HepG2 (cell line): ENCODE data around the gene ZNF618. TPM values are rescaled to one million over a fixed set of nuclear protein-coding genes. Genes with fewer than 3 reads are reported as not detected.
A peak's percentile ranks its signal among the peaks of the same experiment; 100 is the strongest.

Experiments used
- BCL6 ChIP-seq: IDR thresholded peaks from 2 replicates; pipeline ENCODE4 v1.6.1; 2016; ENCODE audit warnings: missing genetic modification reagents, missing compliant biosample characterization
- FOXJ3 ChIP-seq: sonication (generic); formaldehyde crosslinking; IDR thresholded peaks from 2 replicates; pipeline ENCODE4 v1.4.0; 2020; ENCODE audit warnings: missing genetic modification reagents, mild to moderate bottlenecking, borderline replicate concordance
- KAT7 ChIP-seq: IDR thresholded peaks from 2 replicates; pipeline ENCODE4 v1.6.1; 2018; ENCODE audit warnings: borderline replicate concordance, missing compliant biosample characterization
- KDM2A ChIP-seq: sonication (generic); formaldehyde crosslinking; IDR thresholded peaks from 2 replicates; pipeline ENCODE4 v1.4.0; 2020; ENCODE audit warnings: low read depth, missing genetic modification reagents, borderline replicate concordance
- MATR3 ChIP-seq: sonication (generic); formaldehyde crosslinking; IDR thresholded peaks from 2 replicates; pipeline ENCODE4 v1.4.0; 2020; ENCODE audit warnings: missing genetic modification reagents
- RBFOX2 ChIP-seq: fragments of 200-400 bp; formaldehyde crosslinking; IDR thresholded peaks from 2 replicates; pipeline ENCODE4 v1.6.1; 2017; ENCODE audit warnings: low read depth, mild to moderate bottlenecking, low read length
- SAFB2 ChIP-seq: sonication (generic); formaldehyde crosslinking; IDR thresholded peaks from 2 replicates; pipeline ENCODE4 v1.5.1; 2020; ENCODE audit warnings: missing genetic modification reagents, low read depth, mild to moderate bottlenecking, borderline replicate concordance
- SMC3 ChIP-seq: IDR thresholded peaks from 2 replicates; pipeline ENCODE4 v1.6.1; 2011; ENCODE audit warnings: low read length, improper control_type of control experiment
- SNRNP70 ChIP-seq: fragments of 200-400 bp; formaldehyde crosslinking; IDR thresholded peaks from 2 replicates; pipeline ENCODE4 v1.6.1; 2017; ENCODE audit warnings: mild to moderate bottlenecking, low read depth, low read length, moderate library complexity
- TAF1 ChIP-seq: sonication (generic); formaldehyde crosslinking; IDR thresholded peaks from 2 replicates; pipeline ENCODE4 v1.4.0; 2020; ENCODE audit warnings: missing genetic modification reagents
- ZNF605 ChIP-seq: sonication (generic); formaldehyde crosslinking; IDR thresholded peaks from 2 replicates; pipeline ENCODE4 v1.8.0; 2022; ENCODE audit warnings: mild to moderate bottlenecking, missing genetic modification reagents
- polyA plus RNA-seq, 8 experiments: library from polyadenylated mRNA; depleted of rRNA in 3 of 8; stranded (reverse) in 7 of 8; unstranded in 1 of 8; fragments of >200 nt; fragmentation: Illumina TruSeq in 4 of 8; extraction: Trizol in 4 of 8; gene quantifications; 2 replicates each; pipeline versions ENCODE4 v1.2.1 to v1.2.3, GENCODE V29; 2011 to 2016; ENCODE audit warnings: low read depth in 4 of 8, missing spikeins in 1 of 8, mixed read lengths in 1 of 8; ENCODE audit not compliant: insufficient read depth in 1 of 8
- total RNA-seq, 5 experiments: library from RNA; depleted of rRNA; stranded (reverse); fragments of >200 nt; fragmentation: Illumina TruSeq; extraction: Trizol; gene quantifications; 2 replicates each; pipeline ENCODE4 v1.2.3, GENCODE V29; 2016; ENCODE audit warnings: low read depth in 1 of 5
- TF ChIP-seq, protein P1 (sequence below): sonication (generic); formaldehyde crosslinking; IDR thresholded peaks from 2 replicates; pipeline ENCODE4 v1.4.0; 2020; ENCODE audit warnings: missing genetic modification reagents, low read depth, mild to moderate bottlenecking, borderline replicate concordance
- TF ChIP-seq, protein P2 (sequence below): sonication (generic); formaldehyde crosslinking; IDR thresholded peaks from 2 replicates; pipeline ENCODE4 v1.5.1; 2020; ENCODE audit warnings: missing genetic modification reagents, mild to moderate bottlenecking, borderline replicate concordance
- TF ChIP-seq, protein P3 (sequence below): sonication (generic); formaldehyde crosslinking; conservative IDR thresholded peaks from 2 replicates; pipeline ENCODE4 v1.4.0; 2020; ENCODE audit warnings: mild to moderate bottlenecking, missing genetic modification reagents, moderate library complexity

The ZNF618 gene
- total and polyA plus RNA-seq, 2 of the 13 experiments (the other 11 are each of a cell fraction or from before 2014, with no cell fraction given): 0.07 TPM

- TF ChIP-seq, protein P1, sequence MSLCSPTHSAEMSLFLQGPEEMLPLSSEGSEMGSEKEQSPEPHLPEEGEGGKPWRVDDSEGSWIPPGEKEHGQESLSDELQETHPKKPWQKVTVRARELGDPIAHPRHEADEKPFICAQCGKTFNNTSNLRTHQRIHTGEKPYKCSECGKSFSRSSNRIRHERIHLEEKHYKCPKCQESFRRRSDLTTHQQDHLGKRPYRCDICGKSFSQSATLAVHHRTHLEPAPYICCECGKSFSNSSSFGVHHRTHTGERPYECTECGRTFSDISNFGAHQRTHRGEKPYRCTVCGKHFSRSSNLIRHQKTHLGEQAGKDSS (CRISPR knock-in tag): no peak
- TF ChIP-seq MATR3 (no peak), SAFB2 (CRISPR knock-in tag) (no peak), ZNF605 (CRISPR knock-in tag) (no peak), TAF1 (CRISPR knock-in tag) (peak; percentile 49; the same call in 1 of the 2 replicates), SNRNP70 (no peak), KAT7 (CRISPR knock-in tag) (peak; percentile 56; the same call in 1 of the 2 replicates), FOXJ3 (CRISPR knock-in tag) (no peak), BCL6 (CRISPR knock-in tag) (peak; percentile 55; the same call in 1 of the 2 replicates), SMC3 (0 out of 2 replicates have a peak, but pooled peaks have one; percentile 22), RBFOX2 (peak; percentile 66), KDM2A (CRISPR knock-in tag) (peak; percentile 36)
- TF ChIP-seq, protein P2, sequence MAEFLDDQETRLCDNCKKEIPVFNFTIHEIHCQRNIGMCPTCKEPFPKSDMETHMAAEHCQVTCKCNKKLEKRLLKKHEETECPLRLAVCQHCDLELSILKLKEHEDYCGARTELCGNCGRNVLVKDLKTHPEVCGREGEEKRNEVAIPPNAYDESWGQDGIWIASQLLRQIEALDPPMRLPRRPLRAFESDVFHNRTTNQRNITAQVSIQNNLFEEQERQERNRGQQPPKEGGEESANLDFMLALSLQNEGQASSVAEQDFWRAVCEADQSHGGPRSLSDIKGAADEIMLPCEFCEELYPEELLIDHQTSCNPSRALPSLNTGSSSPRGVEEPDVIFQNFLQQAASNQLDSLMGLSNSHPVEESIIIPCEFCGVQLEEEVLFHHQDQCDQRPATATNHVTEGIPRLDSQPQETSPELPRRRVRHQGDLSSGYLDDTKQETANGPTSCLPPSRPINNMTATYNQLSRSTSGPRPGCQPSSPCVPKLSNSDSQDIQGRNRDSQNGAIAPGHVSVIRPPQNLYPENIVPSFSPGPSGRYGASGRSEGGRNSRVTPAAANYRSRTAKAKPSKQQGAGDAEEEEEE (CRISPR knock-in tag): 0 out of 2 replicates have a peak, but pooled peaks have one; percentile 55
- TF ChIP-seq, protein P3, sequence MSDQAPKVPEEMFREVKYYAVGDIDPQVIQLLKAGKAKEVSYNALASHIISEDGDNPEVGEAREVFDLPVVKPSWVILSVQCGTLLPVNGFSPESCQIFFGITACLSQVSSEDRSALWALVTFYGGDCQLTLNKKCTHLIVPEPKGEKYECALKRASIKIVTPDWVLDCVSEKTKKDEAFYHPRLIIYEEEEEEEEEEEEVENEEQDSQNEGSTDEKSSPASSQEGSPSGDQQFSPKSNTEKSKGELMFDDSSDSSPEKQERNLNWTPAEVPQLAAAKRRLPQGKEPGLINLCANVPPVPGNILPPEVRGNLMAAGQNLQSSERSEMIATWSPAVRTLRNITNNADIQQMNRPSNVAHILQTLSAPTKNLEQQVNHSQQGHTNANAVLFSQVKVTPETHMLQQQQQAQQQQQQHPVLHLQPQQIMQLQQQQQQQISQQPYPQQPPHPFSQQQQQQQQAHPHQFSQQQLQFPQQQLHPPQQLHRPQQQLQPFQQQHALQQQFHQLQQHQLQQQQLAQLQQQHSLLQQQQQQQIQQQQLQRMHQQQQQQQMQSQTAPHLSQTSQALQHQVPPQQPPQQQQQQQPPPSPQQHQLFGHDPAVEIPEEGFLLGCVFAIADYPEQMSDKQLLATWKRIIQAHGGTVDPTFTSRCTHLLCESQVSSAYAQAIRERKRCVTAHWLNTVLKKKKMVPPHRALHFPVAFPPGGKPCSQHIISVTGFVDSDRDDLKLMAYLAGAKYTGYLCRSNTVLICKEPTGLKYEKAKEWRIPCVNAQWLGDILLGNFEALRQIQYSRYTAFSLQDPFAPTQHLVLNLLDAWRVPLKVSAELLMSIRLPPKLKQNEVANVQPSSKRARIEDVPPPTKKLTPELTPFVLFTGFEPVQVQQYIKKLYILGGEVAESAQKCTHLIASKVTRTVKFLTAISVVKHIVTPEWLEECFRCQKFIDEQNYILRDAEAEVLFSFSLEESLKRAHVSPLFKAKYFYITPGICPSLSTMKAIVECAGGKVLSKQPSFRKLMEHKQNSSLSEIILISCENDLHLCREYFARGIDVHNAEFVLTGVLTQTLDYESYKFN (CRISPR knock-in tag): no peak
Measured at GRCh38 chr9:114076237-114077161, 200.4 kb downstream of the ZNF618 start (continued).
